ENCODE data around the gene ODF4. TPM values are rescaled to one million over a fixed set of nuclear protein-coding genes. Genes with fewer than 3 reads are reported as not detected.

ODF4 gene
- total RNA-seq, 3 donors from 2014 or later (not counting 1 experiment from before 2014, with no cell fraction given) = not detected

GRCh38 chr17:8338753-8339140, 893 bp upstream of the ODF4 start:
- no peak overlapping the region for H3K4me3 Mint-ChIP-seq
- Histone ChIP-seq H3K36me3 (ENCODE audit: control insufficient read depth, insufficient read depth, low read length) (no peaks in the 10 kb centered on the region), H3K9me3 (ENCODE audit: control insufficient read depth, insufficient read depth, low read length) (no peaks in the 10 kb centered on the region), H3K27ac (ENCODE audit: low read length) (no peak overlapping the region), H3K4me3 (ENCODE audit: low read length) (no peak overlapping the region), H3K27me3 (ENCODE audit: control insufficient read depth, insufficient read depth, low read length) (no peaks in the 10 kb centered on the region), H3K4me1 (ENCODE audit: control insufficient read depth, insufficient read depth, low read length) (no peaks in the 10 kb centered on the region)
- no peak for TF ChIP-seq CTCF (IDR thresholded peaks at IDR 0.05)
- WGBS (ENCODE audit: insufficient coverage) = 100% methylated on average over 4 of the region's 5 CpGs
- no peak for DNase-seq
- H3K27ac Mint-ChIP-seq = peak overlapping the region in 1 of 2 donors; percentile 33
- intact Hi-C loops (cut with micrococcal nuclease) = no loop called here
- no peaks in the 10 kb centered on the region for H3K36me3 Mint-ChIP-seq
- H3K4me1 Mint-ChIP-seq = peaks cover 8 to 14% of the 10 kb centered on the region in 2 donors
- no peaks in the 10 kb centered on the region for H3K27me3 Mint-ChIP-seq (ENCODE audit: low read depth in 2 of 2)
- ATAC-seq = no peak
- no peaks in the 10 kb centered on the region for H3K9me3 Mint-ChIP-seq

- TF ChIP-seq CTCF (IDR thresholded peaks at IDR 0.05) = no peak
- DNase-seq = no peak
- Mint-ChIP-seq H3K36me3 (no peaks in the 10 kb centered on the region), H3K27me3 (ENCODE audit: low read depth in 2 of 2) (peaks cover 4 to 10% of the 10 kb centered on the region in 2 donors), H3K27ac (no peak overlapping the region), H3K4me3 (no peak overlapping the region), H3K4me1 (peaks cover 8 to 14% of the 10 kb centered on the region in 2 donors), H3K9me3 (no peaks in the 10 kb centered on the region)
- Histone ChIP-seq H3K36me3 (ENCODE audit: control insufficient read depth, insufficient read depth, low read length) (no peaks in the 10 kb centered on the region), H3K4me3 (ENCODE audit: low read length) (no peak overlapping the region), H3K4me1 (ENCODE audit: control insufficient read depth, insufficient read depth, low read length) (no peaks in the 10 kb centered on the region), H3K27ac (ENCODE audit: low read length) (no peak overlapping the region), H3K27me3 (ENCODE audit: control insufficient read depth, insufficient read depth, low read length) (peaks cover 2% of the 10 kb centered on the region), H3K9me3 (ENCODE audit: control insufficient read depth, insufficient read depth, low read length) (no peaks in the 10 kb centered on the region)
- WGBS (ENCODE audit: insufficient coverage) = 87% methylated on average over 4 of the region's 4 CpGs
- no peak for ATAC-seq
- intact Hi-C loops (cut with micrococcal nuclease) = no loop called here
Observed at GRCh38 chr17:8341456-8341855, 1.8 kb downstream of the ODF4 start.

- Histone ChIP-seq H3K9me3 (ENCODE audit: control insufficient read depth, insufficient read depth, low read length) (no peaks in the 10 kb centered on the region), H3K27me3 (ENCODE audit: control insufficient read depth, insufficient read depth, low read length) (peaks cover 4% of the 10 kb centered on the region), H3K4me1 (ENCODE audit: control insufficient read depth, insufficient read depth, low read length) (no peaks in the 10 kb centered on the region), H3K36me3 (ENCODE audit: control insufficient read depth, insufficient read depth, low read length) (no peaks in the 10 kb centered on the region), H3K4me3 (ENCODE audit: low read length) (no peak overlapping the region), H3K27ac (ENCODE audit: low read length) (no peak overlapping the region)
- 48% methylated on average over 5 of the region's 6 CpGs for WGBS (ENCODE audit: insufficient coverage)
- peaks cover 10 to 12% of the 10 kb centered on the region in 2 donors for H3K27me3 Mint-ChIP-seq (ENCODE audit: low read depth in 2 of 2)
- no peak overlapping the region for H3K4me3 Mint-ChIP-seq
- no peaks in the 10 kb centered on the region for H3K4me1 Mint-ChIP-seq
- ATAC-seq (no peak), DNase-seq (no peak)
- no peaks in the 10 kb centered on the region for H3K36me3 Mint-ChIP-seq
- no peak for TF ChIP-seq CTCF (IDR thresholded peaks at IDR 0.05)
- H3K27ac Mint-ChIP-seq = no peak overlapping the region
- H3K9me3 Mint-ChIP-seq = no peaks in the 10 kb centered on the region
- intact Hi-C loops (cut with micrococcal nuclease) = no loop called here
Observed at GRCh38 chr17:8345052-8345690, 5.5 kb downstream of the ODF4 start.
